SK-N-SH treated with all-trans-retinoic acid at 6 μM for 48 hours (cell line): ENCODE results near the gene UGT1A9.

Source experiments
- ARNTL ChIP-seq: fragments of 450-650 bp; formaldehyde crosslinking; IDR thresholded peaks from 2 replicates; pipeline ENCODE4 v1.5.0; 2020; ENCODE audit warnings: low read depth, mild to moderate bottlenecking, moderate library complexity, borderline replicate concordance
- GLIS3 ChIP-seq: fragments of 250-450 bp; sonication (Bioruptor Pico); IDR thresholded peaks from 2 replicates; pipeline ENCODE4 v1.5.0; 2020; ENCODE audit warnings: mild to moderate bottlenecking, moderate library complexity
- OSR1 ChIP-seq: fragments of 250-450 bp; sonication (Bioruptor Pico); IDR thresholded peaks from 2 replicates; pipeline ENCODE4 v1.8.0; 2022; ENCODE audit warnings: moderate library complexity, mild to moderate bottlenecking, inconsistent platforms
- PPARA ChIP-seq: fragments of 250-450 bp; sonication (Bioruptor Pico); IDR thresholded peaks from 2 replicates; pipeline ENCODE4 v1.5.0; 2020; ENCODE audit warnings: mild to moderate bottlenecking, borderline replicate concordance
- RARB ChIP-seq: fragments of 250-450 bp; sonication (Bioruptor Pico); IDR thresholded peaks from 2 replicates; pipeline ENCODE4 v1.8.0; 2021; ENCODE audit warnings: mild to moderate bottlenecking, moderate library complexity
- SNAI2 ChIP-seq: fragments of 250-450 bp; sonication (Bioruptor Pico); IDR thresholded peaks from 2 replicates; pipeline ENCODE4 v1.5.0; 2020; ENCODE audit warnings: mild to moderate bottlenecking, moderate library complexity
- TOX ChIP-seq: fragments of 250-450 bp; sonication (Bioruptor Pico); IDR thresholded peaks from 2 replicates; pipeline ENCODE4 v1.8.0; 2021; ENCODE audit warnings: mild to moderate bottlenecking, moderate library complexity, borderline replicate concordance
- ZFP30 ChIP-seq: fragments of 450-650 bp; formaldehyde crosslinking; IDR thresholded peaks from 2 replicates; pipeline ENCODE4 v1.5.0; 2022; ENCODE audit warnings: mild to moderate bottlenecking, moderate library complexity
- ZNF565 ChIP-seq: fragments of 450-650 bp; formaldehyde crosslinking; conservative IDR thresholded peaks from 2 replicates; pipeline ENCODE4 v1.5.0; 2020; ENCODE audit warnings: low read depth, mild to moderate bottlenecking, moderate library complexity
- ZNF70 ChIP-seq: fragments of 450-650 bp; formaldehyde crosslinking; IDR thresholded peaks from 2 replicates; pipeline ENCODE4 v1.5.0; 2020; ENCODE audit warnings: mild to moderate bottlenecking, moderate library complexity
- ZNF8 ChIP-seq: fragments of 450-650 bp; formaldehyde crosslinking; IDR thresholded peaks from 2 replicates; pipeline ENCODE4 v1.5.0; 2020; ENCODE audit warnings: mild to moderate bottlenecking, moderate library complexity
- TF ChIP-seq, protein P1 (sequence below): fragments of 250-450 bp; sonication (Bioruptor Pico); IDR thresholded peaks from 2 replicates; pipeline ENCODE4 v1.8.0; 2020; ENCODE audit warnings: mild to moderate bottlenecking, moderate library complexity, borderline replicate concordance
- TF ChIP-seq, protein P2 (sequence below): fragments of 250-450 bp; sonication (Bioruptor Pico); IDR thresholded peaks from 2 replicates; pipeline ENCODE4 v1.5.1; 2020; ENCODE audit warnings: low read depth, mild to moderate bottlenecking, moderate library complexity

DNA sequence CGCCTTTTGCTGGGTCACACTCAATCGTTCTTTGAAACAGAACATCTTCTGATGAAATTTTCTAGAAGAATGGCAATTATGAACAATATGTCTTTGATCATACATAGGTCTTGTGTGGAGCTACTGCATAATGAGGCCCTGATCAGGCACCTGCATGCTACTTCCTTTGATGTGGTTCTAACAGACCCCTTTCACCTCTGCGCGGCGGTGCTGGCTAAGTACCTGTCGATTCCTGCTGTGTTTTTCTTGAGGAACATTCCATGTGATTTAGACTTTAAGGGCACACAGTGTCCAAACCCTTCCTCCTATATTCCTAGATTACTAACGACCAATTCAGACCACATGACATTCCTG lies 41.5 kb downstream of the UGT1A9 start:
- no peak for TF ChIP-seq SNAI2 (CRISPR knock-in tag)
- TF ChIP-seq ARNTL (CRISPR knock-in tag): no peak
- TF ChIP-seq, protein P1, sequence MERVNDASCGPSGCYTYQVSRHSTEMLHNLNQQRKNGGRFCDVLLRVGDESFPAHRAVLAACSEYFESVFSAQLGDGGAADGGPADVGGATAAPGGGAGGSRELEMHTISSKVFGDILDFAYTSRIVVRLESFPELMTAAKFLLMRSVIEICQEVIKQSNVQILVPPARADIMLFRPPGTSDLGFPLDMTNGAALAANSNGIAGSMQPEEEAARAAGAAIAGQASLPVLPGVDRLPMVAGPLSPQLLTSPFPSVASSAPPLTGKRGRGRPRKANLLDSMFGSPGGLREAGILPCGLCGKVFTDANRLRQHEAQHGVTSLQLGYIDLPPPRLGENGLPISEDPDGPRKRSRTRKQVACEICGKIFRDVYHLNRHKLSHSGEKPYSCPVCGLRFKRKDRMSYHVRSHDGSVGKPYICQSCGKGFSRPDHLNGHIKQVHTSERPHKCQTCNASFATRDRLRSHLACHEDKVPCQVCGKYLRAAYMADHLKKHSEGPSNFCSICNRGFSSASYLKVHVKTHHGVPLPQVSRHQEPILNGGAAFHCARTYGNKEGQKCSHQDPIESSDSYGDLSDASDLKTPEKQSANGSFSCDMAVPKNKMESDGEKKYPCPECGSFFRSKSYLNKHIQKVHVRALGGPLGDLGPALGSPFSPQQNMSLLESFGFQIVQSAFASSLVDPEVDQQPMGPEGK (CRISPR knock-in tag): no peak
- no peak for TF ChIP-seq PPARA (CRISPR knock-in tag)
- TF ChIP-seq ZNF70: no peak
- TF ChIP-seq ZNF565 (CRISPR knock-in tag): no peak
- TF ChIP-seq OSR1: no peak
- no peak for TF ChIP-seq GLIS3 (CRISPR knock-in tag)
- TF ChIP-seq, protein P2, sequence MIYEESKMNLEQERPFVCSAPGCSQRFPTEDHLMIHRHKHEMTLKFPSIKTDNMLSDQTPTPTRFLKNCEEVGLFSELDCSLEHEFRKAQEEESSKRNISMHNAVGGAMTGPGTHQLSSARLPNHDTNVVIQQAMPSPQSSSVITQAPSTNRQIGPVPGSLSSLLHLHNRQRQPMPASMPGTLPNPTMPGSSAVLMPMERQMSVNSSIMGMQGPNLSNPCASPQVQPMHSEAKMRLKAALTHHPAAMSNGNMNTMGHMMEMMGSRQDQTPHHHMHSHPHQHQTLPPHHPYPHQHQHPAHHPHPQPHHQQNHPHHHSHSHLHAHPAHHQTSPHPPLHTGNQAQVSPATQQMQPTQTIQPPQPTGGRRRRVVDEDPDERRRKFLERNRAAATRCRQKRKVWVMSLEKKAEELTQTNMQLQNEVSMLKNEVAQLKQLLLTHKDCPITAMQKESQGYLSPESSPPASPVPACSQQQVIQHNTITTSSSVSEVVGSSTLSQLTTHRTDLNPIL (CRISPR knock-in tag): no peak
- TF ChIP-seq TOX (CRISPR knock-in tag): no peak
- TF ChIP-seq ZFP30 (CRISPR knock-in tag): no peak
- no peak for TF ChIP-seq ZNF8 (CRISPR knock-in tag)
- TF ChIP-seq RARB (CRISPR knock-in tag): no peak
